Putamen (tissue), 1 donor: ENCODE results near the gene GABPB1.

Experiments
- DNase-seq: peaks from one replicate; pipeline ENCODE4 v3.0.0-alpha.2; 2016; ENCODE audit warnings: low spot score

GABPB1 gene

DNA sequence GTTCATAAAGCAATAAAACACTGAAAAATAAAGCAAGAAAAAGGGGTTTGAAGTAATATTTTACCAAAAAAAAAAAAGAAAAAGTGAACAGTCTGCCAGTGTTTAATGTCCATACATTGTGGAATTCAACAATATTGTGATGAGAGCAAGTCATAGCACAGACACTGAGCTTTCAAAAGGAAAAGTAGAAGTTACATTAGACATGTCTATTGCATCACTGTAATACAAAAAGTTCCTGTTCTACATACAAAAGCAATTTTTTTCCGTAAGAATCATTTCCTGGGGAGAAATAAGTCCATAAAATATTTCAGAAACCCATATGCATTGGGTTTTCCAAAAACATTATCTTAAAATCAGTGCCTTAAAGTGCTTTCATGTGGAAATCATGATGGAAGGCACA is 77.6 kb downstream of the GABPB1 start:
- no peak for DNase-seq

DNA sequence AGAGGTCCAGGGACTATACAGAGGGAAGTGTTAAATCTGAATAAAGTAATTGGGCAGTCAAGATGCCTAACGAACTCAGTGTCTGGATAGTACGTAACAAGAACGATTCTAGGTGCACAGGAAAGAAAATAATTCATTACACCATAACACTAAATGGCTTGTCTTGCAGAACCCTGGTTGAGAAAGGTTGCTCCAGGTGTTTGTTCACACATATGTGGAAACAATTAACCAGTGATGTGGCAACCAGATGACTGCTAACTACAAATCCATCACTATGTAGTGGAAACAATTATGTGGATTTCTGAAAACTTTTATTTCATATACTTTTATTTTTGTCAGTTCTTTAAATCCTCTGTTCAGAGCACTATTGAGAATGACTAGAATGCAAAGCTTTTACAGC is 79.1 kb downstream of the GABPB1 start:
- no peak for DNase-seq

DNA sequence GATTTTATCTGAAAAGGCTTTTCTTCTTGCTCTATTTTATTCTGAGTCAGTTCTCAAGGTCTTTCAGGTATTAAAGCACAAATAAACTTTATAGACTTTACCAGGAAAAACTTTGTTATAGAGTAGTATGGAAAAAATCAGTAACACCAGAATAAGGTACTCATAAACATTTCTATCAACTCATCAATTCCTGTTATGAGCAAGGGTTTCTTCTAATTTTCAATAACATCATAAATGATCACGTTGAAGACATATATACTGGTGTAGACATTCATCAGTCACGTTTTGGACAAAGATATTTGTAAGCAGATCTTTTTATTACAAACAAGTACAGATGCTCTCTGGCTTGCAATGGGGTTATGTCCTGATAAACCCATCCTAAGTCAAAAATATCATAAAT is 79.9 kb downstream of the GABPB1 start:
- DNase-seq, result no peak

DNA sequence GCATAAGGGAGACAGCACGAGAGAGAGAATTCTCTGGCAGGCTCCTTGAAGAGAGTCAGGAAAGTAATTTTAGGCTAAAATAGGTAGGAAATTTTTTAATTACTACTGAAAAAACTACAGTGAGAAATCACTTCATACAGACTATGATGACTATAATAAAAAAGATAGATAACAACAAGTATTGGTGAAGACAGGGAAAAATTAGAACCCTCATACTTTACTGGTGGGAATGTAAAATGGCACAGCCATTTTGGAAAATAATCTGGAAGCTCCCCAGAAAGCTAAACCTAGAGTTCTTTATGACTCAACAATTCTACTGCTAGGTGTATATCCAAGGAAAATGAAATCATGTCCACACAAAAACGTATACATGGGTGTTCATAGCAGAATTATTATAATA is 87.4 kb downstream of the GABPB1 start:
- no peak for DNase-seq

DNA sequence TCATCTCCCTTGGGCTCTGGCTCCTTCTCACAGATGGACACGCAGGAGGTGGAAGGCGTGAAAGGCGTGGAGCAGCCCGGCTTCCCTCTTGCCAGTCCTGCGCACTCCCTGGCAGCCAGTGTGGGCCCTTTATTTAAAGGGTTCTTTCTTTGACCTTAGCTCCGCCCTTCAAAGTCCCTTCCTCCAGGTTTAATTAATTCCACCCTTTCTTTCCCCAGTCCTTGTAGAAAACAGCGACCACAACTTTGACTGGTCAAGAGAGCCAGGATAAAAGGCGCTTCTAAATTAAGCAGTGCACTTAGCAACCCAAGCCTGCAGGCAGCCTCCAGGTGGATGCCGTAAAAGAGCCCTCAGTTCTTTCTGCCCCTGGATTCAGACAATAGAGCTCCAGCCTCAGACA is 89.4 kb downstream of the GABPB1 start, which contains the start of gene HDC:
TSS of gene HDC (minus strand) at position 107 of the 400 bp plus-strand sequence. CDS start at position 4, 103 bp downstream.
- no peak for DNase-seq

DNA sequence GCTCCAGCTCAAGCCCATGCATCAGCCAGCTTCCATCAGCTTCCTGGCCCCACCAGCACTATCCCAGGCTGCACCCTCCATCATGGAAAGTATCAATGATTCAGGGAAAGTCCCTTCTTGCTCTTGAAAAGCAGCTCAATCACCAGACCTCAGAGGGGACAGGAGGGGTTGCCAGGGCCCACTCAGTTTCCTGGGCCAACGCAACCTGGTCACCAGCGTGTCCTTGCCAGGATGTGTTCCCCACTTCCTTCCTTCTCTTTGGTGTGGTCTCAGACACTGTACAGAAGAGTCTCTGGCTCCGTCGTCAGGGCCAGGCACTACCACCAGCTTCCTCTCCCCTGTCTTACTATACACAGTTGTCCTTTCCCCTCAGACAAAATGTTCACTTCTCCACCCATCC is 92.5 kb downstream of the GABPB1 start:
- no peak for DNase-seq

DNA sequence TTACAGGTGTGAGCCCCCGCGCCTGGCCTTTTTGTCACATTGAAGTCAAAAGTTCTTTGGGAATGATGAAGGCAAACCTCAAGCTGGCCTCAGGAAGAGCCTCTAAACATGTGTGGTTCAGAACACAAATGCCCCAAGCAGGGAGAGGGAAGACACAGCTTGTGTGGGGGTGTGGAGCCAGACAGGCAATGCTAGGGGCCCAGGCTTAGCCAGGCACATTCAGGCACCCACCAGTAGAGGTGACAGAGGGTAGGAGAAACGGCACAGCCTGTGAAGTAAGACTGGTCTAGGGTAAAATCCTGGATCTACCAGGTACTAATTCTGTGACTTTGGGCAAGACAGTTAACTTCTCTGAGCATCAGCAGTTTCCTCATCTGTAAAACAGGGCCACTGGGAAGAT is 93.0 kb downstream of the GABPB1 start:
- DNase-seq, result no peak

DNA sequence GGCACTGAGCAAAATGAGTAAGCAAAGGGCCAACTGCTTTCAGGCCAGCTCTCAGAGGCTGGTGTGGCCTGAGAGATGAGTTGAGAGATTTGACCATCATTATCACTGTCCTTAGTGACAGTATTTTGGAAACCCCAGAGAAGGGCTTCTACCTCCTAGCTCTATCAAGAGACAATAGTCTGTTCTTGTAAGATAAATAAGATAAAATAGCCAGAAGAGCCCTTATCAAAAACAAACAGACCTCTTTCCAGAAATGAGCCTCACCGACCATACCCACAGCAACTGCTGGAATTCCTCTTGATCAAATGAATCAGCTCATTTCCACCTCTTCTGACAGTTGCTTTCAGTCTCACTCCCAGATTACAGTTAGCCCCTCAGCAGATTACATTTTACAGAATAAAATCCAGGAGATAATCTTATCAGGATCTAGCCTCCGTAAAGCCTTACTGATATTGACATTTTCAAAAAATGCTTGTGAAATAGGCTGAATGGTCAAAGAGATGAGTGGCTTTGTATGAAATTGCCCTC is 94.0 kb downstream of the GABPB1 start:
- no peak for DNase-seq

DNA sequence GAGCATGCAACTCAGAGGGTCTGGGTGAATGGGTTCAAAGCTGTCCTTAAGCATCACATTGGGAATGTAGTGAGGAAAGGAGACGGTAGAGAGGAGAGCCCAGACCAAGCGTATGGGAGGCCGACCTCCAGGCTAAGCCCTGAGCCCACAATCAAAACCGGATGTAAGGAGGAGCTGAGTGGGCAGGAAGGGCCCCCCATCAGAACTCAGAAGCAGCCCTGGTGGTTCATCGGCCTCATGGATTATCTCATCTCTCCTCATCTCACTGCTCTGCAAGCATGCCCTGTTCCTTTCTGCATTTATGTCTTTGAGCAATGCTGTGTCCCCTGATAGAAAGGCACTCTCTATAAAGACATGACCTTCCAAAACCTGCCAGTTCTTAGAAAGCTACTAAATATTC is 95.7 kb downstream of the GABPB1 start:
- DNase-seq, result no peak

DNA sequence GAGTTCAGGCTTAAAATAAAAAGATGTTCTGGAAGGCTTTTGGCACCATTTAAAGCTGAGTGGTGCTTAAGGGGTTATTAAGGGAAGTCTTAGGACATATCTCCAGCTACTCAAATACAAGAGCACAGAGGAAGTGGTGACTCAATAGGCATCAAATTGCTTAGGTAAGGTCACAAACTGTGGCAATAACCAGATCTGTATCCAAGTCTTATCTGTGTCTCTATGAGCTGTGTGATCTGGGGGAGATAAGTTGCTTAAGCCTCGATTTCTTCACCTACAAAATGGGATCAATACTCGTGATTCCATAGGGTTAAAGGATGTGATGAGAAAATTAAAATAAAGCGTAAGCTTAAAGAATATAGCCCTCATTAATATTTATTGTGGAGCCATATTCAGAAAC is 97.1 kb downstream of the GABPB1 start:
- DNase-seq, result no peak

DNA sequence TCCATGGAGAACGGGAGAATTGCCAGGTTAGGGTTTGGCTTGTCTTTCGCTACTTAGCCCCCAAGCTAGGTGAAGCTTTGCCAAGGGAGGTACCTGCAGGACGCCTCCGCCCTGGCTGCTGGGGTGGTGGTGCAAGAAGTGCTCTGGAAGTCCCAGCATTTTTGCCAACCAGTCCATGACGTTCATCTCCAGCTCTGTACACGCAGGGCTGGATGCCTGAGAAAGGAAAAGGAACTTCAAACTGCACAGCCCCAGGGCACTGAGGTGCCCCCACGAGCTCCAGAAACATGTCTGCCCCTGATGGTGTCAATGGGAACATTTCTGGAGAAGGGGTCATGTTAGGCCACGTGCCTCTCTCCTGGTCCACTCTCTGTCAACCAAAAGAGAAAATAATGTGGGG is 97.7 kb downstream of the GABPB1 start:
- no peak for DNase-seq

DNA sequence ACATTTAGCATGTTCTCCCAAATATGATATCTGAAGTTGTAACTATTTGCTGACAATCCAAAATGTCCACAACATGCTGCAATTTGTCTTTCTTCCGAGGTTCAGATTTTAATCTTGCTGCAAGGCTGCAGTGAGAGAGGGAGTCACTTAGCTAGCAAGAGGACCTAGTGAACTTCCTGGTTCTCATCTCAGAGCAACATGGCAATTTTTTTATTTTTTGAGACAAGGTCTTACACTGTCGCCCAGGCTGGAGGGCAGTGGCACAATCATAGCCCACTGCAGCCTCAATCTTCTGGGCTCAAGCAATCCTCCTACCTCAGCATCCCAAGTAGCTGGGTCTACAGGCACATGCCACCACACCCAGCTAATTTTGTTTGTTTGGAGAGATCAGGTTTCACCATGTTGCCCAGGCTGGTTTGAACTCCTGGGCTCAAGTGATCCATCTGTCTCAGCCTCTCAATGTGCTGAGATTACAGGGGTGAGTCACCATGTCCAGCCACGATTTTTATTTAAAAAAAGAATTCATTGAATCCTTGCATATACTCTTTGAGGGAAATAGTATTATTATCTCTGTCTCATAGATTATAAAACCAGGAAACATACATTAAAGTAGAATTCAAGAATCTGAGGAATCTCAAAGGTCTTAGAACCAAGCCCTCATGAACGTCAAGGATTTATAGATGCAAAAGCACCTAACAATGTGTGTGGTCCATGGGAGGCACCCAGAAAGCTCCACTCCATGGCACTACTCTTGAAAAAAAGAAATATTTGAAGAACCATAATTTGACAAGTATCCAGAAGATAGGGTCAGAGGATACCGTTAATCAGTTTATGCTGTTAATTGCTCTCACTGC is 98.6 kb downstream of the GABPB1 start:
- DNase-seq, result no peak

DNA sequence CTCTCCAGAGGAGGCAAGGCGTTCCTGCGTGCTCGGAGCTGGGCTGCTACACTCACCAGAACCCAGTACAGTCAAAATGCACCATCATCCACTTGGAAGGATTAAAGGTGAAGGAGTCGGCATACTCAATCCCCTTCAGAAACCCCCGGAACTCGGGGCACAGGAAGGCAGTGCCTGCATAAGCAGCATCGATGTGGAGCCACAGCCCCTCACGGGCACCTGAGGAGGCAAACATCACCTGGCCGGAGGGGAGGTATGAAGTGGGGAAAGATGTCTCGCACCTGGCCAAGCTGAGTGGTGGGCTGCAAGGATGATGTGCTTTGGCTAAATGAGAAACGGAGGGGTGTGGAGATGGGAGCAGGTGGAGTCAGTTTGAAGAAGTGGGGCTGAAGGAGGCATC is 102.4 kb downstream of the GABPB1 start:
- no peak for DNase-seq

DNA sequence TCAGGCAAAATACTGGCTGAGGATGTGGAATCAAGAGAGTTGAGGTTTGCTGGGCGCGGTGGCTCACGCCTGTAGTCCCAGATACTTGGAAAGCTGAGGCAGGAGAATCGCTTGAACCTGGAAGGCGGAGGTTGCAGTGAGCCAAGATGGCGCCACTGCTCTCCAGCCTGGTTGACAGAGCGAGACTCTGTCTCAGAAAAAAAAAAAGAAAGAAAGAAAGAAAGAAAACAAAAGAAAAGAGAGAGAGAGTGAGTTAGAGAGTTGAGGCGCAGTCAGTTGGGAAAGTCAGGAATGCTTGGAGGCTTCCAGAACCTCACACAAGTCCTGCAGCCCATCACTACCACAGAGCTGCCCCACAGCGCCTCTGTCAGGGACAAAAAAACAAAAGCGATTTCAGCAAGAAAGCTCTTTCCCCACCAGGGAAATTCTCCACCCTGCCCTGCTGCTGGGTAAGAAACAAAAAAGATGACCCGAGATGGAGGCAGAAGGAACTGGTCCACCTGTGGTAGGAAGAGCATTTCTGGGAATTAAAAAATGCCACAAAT is 103.3 kb downstream of the GABPB1 start:
- DNase-seq, result no peak

DNA sequence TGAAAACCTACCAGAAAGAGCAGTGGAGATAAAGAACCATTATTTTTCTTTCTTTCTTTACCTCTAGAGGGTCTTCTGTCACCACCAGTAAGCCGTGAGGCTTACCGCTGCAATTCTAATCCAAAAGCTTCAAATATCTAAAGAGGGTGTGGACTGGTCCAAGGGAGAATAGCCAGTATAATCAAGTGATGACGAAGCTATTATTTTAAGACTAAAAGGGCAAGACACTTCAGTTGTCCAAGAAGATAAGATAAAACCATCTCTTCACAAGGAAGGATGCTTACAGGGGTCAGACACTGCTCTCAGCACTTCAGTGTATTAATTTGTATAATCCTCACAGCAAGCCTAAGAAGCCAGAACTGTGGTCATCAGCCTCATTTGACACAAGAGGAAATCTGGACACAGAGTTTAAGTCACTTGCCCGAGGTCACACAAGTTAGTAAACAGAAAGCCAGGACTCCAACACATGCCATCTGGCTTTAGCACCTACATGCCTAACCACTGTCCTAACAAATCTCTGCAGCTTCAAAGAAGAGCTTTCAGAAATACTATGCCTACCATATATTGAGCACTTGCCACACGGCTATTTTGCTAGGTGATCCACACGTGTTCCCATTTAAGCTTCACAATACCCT is 104.1 kb downstream of the GABPB1 start:
- DNase-seq, result no peak

DNA sequence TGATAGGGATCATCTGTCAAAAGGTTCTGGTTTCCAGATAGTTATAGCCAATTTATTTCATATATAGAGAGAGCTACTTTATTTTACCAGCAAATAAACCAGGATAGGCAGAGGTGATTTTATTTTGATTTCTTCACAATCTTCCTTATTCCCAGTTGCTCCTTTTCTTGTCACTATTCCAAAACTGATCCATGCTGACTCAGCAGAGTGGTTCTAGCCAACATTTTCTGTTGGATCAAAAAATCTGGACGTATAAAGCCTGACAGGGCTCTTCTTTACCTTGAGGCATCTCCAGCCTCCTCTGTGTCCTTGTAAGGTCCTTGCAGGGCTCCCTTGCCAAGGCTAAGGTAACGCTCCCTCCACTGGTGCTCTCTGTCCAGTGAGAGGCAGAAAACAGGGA is 105.3 kb downstream of the GABPB1 start:
- DNase-seq, result no peak

DNA sequence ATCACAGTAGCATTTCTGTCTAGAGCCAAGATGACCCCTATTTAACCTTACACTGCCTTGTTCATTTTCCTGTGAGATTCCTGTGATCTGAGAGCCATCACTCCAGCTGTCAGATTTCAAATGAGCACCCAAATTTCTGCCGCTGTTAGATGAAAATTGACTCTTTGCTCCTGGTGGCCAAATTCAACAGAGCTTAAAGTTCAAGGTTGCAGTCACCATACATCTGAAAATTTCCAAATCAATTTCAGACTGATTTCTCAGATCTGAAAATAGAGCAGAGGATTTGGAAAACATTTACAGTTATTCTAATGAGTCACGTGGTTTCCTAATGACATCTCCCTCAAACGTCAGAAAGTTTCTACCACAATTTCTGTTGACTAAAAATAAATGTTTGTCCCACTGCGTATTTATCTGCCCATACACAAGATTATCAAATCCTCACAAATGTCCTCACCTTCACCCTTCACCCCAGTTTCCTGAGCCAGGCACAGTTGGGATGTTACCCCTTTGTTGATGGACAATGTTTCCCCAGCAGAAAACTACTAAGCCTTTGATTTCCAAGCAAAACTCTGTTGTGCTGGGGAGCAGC is 105.9 kb downstream of the GABPB1 start:
- DNase-seq, result no peak

DNA sequence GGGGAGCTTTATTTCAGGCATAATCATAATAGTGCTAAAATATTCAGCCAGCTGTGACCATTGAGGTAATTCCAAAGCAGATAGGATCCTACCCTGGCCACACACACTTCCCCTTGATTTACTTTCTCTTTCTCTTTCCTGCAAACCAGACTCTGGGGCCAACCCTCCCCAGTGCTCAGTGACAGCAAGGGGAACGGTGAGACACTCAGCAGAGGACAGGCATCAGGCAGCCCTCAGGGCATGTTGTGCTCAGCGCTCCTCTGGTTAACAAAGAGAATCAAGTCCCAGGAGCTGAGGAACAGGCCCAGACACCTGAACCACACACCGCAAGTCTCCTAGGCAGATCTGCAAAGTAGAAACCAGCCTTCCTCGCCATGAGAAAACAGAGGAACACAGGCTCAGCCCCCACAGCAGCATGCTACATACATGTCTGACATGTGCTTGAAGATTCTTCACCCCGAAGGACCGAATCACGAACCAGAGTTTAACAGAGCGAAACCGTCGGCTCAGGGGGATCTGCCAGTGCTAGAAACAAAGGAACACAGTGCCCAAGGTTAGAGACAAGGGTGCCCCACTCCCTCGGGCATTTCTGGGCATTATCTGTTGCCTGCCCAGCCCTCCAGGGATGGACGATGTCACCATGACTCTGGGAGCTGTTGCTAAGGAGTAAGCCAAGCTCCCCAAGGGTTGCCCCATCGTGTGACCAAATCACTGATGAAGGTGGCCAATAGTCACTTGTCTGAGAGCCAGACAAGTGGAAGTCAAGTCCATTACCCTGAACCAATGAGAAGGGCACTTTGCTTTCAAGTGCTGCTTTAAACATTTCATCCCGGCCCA is 107.0 kb downstream of the GABPB1 start:
- DNase-seq, result no peak

DNA sequence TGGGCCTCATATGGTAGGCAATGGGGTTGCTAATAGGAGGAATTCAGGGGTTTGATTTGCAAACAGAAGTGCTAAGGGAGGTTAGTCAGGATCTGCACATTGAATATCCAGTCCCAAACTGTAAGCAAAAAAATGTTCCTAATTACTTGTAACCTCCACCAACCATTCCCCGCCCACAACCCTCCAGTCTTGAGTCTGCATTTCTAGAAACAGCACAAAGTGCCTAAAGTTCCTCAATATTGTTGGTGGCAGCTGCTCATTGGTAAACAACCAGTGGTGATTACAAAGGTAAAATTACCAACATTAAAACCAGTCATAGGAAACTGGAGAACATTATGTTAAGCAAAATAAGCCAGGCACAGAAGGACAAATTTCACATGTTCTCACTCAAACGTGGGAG is 108.4 kb downstream of the GABPB1 start:
- no peak for DNase-seq

DNA sequence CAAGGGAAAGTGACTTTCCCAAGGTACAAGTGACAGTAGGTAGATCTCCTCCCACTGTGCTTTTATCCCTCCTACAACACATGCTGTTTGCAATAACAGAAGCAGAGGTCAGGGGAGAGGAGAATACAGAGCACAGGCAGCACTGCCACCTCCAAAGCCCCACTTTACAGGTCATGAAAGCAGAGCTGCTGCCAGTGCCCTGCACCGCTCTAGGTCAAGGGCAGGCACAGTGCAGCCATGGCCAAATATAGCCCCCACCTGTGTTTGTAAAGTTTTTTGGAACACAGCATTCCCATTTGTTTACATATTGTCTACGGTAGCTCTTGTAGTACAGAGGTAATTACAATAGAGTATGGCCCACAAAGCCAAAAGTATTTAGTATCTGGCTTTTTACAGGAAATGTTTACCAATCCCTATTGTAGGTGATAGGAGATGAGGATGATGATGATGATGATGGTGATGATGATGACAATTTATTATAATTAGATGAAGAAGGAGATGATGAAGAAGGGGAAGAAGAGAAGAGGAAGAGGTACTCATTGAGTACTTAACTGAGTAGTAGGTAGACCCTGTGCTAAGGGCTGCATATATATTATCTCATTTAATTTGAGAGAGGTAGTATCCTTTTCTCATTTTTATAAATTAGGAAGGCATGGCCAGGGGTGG is 109.9 kb downstream of the GABPB1 start:
- DNase-seq, result no peak

DNA sequence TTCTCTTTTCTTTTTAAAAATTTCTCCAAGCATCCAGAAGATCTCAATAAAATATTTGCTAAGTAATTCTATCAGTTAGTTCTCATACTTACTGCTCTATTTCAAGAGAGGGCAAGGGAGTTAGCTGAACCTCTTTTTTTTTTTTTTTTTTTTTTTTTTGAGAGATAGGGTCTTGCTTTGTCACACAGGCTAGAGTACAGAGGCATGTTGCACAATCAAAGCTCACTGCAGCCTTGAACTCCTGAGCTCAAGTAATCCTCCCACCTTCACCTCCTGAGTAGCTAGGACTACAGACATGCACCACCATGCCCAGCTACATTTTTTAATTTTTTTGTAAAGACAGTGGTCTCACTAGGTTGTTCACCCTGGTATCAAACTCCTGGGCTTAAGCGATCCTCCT is 110.8 kb downstream of the GABPB1 start:
- DNase-seq, result no peak
